ENCODE results near the gene ELMO1. TPM values are rescaled to one million over a fixed set of nuclear protein-coding genes. Genes with fewer than 3 reads are reported as not detected.

The ELMO1 gene
- total RNA-seq, 1 donor from 2014 or later: 62.2 TPM

GRCh38 chr7:37352974-37353948 lies 95.4 kb downstream of the ELMO1 start:
- DNase-seq (ENCODE audit: extremely low read depth, low read depth, low spot score): no peak

GRCh38 chr7:37352251-37352880 lies 96.3 kb downstream of the ELMO1 start:
- DNase-seq (ENCODE audit: extremely low read depth, low read depth, low spot score): no peak

DNA sequence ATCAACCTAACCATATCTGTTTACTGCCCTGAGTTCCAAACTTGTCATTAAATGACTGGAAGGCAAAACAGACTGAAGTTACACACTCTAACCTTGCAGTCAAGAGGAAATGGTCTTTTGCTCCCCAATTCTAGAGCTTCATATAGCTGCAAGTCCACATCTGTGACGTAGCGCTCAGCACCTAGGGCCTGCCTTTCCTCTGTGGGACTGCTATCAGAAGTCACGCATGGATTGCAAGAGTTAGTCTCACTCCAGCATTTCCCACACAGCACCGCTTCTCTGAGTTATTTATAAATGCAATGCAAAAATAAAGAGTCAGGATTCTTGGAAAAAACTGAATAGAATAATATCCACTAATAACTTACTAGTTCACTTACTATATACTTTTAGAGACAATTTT lies 96.9 kb downstream of the ELMO1 start:
- DNase-seq (ENCODE audit: extremely low read depth, low read depth, low spot score): no peak

- no peak for DNase-seq (ENCODE audit: extremely low read depth, low read depth, low spot score)
These were observed 98.6 kb downstream of the ELMO1 start for GRCh38 chr7:37349979-37350590.

- no peak for DNase-seq (ENCODE audit: extremely low read depth, low read depth, low spot score)
These were observed 99.7 kb downstream of the ELMO1 start for GRCh38 chr7:37348982-37349381.

GRCh38 chr7:37346761-37347160 lies 101.9 kb downstream of the ELMO1 start:
- DNase-seq (ENCODE audit: extremely low read depth, low read depth, low spot score): no peak

- no peak for DNase-seq (ENCODE audit: extremely low read depth, low read depth, low spot score)
These were observed 103.6 kb downstream of the ELMO1 start for GRCh38 chr7:37344886-37345579.

GRCh38 chr7:37342688-37343471 lies 105.8 kb downstream of the ELMO1 start:
- no peak for DNase-seq (ENCODE audit: extremely low read depth, low read depth, low spot score)

DNA sequence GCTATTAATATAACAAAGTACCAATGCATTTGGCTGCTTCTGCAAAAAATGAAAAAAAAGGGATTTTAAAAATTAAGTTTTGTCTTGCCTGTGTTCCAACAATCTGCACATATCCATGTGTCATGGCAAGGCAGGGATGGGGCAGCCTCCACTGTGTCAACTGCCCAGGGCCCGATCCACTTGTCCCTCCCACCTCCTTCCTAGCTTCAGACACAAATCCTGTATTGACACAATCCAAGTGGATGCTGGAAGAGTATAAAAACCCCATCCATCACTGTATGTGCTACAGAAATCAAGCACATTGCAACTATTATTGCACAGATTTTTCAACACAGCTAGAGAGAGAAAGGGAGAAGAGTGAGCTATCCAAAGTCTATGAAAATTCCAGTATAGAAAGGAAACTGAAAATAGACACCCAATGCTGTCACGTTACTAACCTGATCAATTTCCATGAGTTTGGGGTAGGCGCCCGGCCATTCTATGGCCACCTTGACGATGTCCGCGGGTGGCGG lies 106.4 kb downstream of the ELMO1 start:
- DNase-seq (ENCODE audit: extremely low read depth, low read depth, low spot score): no peak

GRCh38 chr7:37341033-37341630 lies 107.5 kb downstream of the ELMO1 start:
- no peak for DNase-seq (ENCODE audit: extremely low read depth, low read depth, low spot score)

GRCh38 chr7:37338966-37339365 lies 109.7 kb downstream of the ELMO1 start:
- DNase-seq (ENCODE audit: extremely low read depth, low read depth, low spot score): no peak

- DNase-seq (ENCODE audit: extremely low read depth, low read depth, low spot score): no peak
These were observed 111.1 kb downstream of the ELMO1 start for GRCh38 chr7:37337522-37337921.

DNA sequence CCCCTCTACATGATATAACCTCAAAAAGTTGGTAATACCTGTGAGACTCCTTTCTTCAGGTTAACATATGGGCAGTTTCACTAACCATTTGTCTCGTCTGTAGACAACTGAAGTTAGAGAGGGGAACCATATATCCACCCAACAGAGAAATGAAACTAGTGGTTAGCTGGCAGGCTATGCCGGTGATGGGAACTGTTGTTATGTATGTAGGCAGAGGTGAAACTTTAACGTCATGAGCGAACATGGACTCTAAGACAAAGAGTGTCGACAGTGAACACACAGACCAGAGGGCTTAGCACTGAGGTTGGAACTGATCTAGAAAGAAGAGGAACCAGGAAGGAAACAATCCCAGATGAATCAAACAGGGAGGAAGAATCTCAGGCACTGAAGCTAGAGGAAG lies 112.4 kb downstream of the ELMO1 start:
- no peak for DNase-seq (ENCODE audit: extremely low read depth, low read depth, low spot score)

DNA sequence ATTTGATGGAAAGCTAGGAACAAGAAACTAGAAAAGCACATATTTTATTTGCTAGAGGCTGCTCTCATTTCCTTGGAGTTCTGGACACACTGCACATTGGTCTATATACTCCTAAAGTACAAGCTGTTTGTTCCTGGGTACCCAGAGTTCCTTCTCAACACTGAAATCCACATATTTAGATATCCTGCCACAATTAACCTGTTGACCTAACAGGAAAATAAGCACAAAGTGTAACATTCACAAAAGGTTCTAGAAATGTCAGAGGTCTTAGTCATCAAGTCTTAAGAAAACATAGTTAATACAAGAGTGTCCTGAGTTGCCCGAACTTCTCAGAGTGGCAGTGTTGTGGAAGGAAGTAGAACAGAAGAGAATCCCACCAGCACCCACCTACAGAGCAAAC lies 115.6 kb downstream of the ELMO1 start:
- peak; percentile 75 for DNase-seq (ENCODE audit: extremely low read depth, low read depth, low spot score)

GRCh38 chr7:37332243-37333016 lies 116.2 kb downstream of the ELMO1 start:
- no peak for DNase-seq (ENCODE audit: extremely low read depth, low read depth, low spot score)

DNA sequence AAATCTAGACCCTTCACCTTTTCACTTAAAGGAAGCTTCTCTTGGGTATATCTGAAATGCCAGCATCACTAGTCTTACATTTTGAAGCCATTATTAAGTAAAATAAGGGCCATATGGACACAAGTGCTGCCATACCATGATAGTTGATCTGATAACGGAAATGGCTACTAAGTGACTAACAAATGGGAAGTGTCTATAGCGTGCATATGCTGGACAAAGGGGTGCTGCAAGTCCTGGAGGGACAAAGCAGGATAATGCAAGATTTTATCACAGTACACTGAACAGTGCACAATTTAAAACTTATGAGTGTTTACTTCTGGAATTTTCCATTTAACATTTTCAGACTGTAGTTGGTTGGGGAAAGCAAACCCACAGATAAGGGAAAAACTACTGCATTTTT lies 117.9 kb downstream of the ELMO1 start:
- DNase-seq (ENCODE audit: extremely low read depth, low read depth, low spot score): no peak

DNA sequence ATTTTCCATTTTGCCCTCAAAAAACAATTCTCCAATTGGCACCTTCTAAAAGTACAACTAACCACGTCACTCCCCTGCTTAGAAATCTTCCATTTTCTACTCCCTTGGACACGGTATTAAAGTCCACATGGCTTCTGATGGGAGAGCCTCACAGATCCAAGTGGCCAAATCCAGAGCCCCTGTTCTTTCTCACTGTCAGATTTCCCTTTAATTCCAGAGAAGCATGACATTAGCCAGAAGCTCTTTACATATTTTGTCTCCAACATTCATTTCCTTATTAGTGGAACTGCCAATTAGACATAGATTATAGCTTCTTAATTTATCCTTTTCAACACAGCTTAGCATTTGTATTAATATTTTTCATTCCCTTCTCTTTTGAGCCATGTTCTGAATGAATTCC lies 118.7 kb downstream of the ELMO1 start:
- no peak for DNase-seq (ENCODE audit: extremely low read depth, low read depth, low spot score)

DNA sequence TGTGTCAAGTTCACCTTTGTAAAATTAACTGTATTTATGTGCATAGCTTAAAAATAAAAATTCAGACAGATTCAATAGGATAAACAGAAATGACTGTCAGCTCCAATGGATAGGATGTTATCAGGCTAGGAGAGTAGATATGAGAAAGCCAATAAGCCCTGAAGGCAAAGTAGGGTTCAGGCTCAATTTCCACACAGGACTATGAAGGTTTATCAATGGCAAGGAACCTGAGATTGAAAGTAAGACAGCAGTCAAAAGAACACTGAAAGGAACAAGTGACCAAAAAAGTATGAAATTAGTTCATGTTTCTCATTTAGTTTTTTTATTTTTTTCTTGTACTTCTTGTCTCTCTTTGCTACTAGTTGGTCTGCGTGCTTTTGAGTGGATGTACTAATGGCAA lies 121.4 kb downstream of the ELMO1 start:
- DNase-seq (ENCODE audit: extremely low read depth, low read depth, low spot score): no peak

- no peak for DNase-seq (ENCODE audit: extremely low read depth, low read depth, low spot score)
These were observed 124.7 kb downstream of the ELMO1 start for GRCh38 chr7:37323966-37324365.

Data from glomerular endothelial cell (primary cell).